HepG2 (cell line): ENCODE data around the gene CENPE. TPM values are rescaled to one million over a fixed set of nuclear protein-coding genes. Genes with fewer than 3 reads are reported as not detected.

ENCODE experiments used
- ATAC-seq: fragments of 200-7000 bp; cut with Tn5 transposase; 3 replicates; pipeline ENCODE4 v1.9.1; 2020; ENCODE audit warnings: mild to moderate bottlenecking, moderate library complexity
- BruUV-seq: library from RNA; stranded (reverse); fragments of 400-500 nt; replicated peaks from 2 replicates; lab custom pipeline; 2021; lab: Mats Ljungman, UMichigan
- CTCF ChIA-PET: fragments of 300-600 bp; formaldehyde crosslinking; extraction: SDS; loops from one replicate; lab custom pipeline; 2021; ENCODE audit warnings: low total read pairs, inconsistent platforms, low intra/inter-chr PET ratio; lab: Yijun Ruan, JAX
- POLR2A ChIA-PET: fragments of 350-600 bp; sonication (Branson Sonifier 250); formaldehyde crosslinking; loops from one replicate; lab custom pipeline; 2020; ENCODE audit warnings: antibody characterized with exemption, inconsistent platforms; lab: Yijun Ruan, JAX
- DNase-seq: peaks from one replicate; pipeline ENCODE4 v3.0.0-alpha.2; 2015; ENCODE audit warnings: low spot score
- FAIRE-seq: peaks from 3 replicates; lab custom pipeline; 2011; peaks lifted over from hg19 to GRCh38; lab: Jason Lieb, UNC
- H2AFZ ChIP-seq: one replicate; pipeline ENCODE4 v1.6.1; 2011; ENCODE audit warnings: low read length, inconsistent platforms
- H3K27ac ChIP-seq: fragments of 300-600 bp; 3 replicates; pipeline ENCODE4 v1.8.0; 2011; ENCODE audit warnings: mixed run types, mild to moderate bottlenecking, mixed read lengths, low read length, inconsistent platforms; ENCODE audit not compliant: insufficient read depth; ENCODE audit errors: extremely low read length
- H3K27me3 ChIP-seq, 2 experiments: fragments of 200-600 bp in 1 of 2; 2 replicates in 1 of 2; 3 replicates in 1 of 2; pipeline versions ENCODE4 v1.6.0 to v1.8.0; 2011; ENCODE audit warnings: low read length in 2 of 2, mild to moderate bottlenecking in 2 of 2, moderate library complexity in 2 of 2, inconsistent platforms in 1 of 2; ENCODE audit not compliant: insufficient read depth in 2 of 2, control insufficient read depth in 1 of 2
- H3K36me3 ChIP-seq, 2 experiments: fragments of 200-600 bp in 1 of 2; replicated peaks in 1 of 2; 2 replicates in 1 of 2; 3 replicates in 1 of 2; pipeline versions ENCODE4 v1.5.1 to v1.8.0; 2011; ENCODE audit warnings: low read length in 2 of 2, inconsistent platforms in 1 of 2; ENCODE audit not compliant: insufficient read depth in 2 of 2, control insufficient read depth in 1 of 2
- H3K4me1 ChIP-seq: 2 replicates; pipeline ENCODE4 v1.5.1; 2012; ENCODE audit warnings: low read length, inconsistent platforms; ENCODE audit not compliant: insufficient read depth
- H3K4me2 ChIP-seq: 2 replicates; pipeline ENCODE4 v1.6.0; 2011; ENCODE audit warnings: low read depth, low read length, inconsistent platforms
- H3K4me3 ChIP-seq, 3 experiments: fragments of 200-600 bp in 1 of 3; sonication (generic), shearing (Covaris generic) in 1 of 3; replicated peaks in 1 of 3; 2 replicates each; pipeline ENCODE4 v1.5.1; 2011 to 2016; ENCODE audit warnings: low read length in 3 of 3, inconsistent platforms in 2 of 3, low read depth in 2 of 3, mild to moderate bottlenecking in 2 of 3, control low read depth in 1 of 3, mixed read lengths in 1 of 3; ENCODE audit not compliant: insufficient read depth in 1 of 3
- H3K79me2 ChIP-seq: one replicate; pipeline ENCODE4 v1.6.1; 2011; ENCODE audit warnings: low read length, inconsistent platforms; ENCODE audit not compliant: insufficient read depth
- H3K9ac ChIP-seq: 2 replicates; pipeline ENCODE4 v1.6.0; 2011; ENCODE audit warnings: mild to moderate bottlenecking, low read depth, low read length, inconsistent platforms; ENCODE audit not compliant: insufficient read depth
- H3K9me3 ChIP-seq: 2 replicates; pipeline ENCODE4 v1.5.1; 2012; ENCODE audit warnings: mild to moderate bottlenecking, low read length
- H4K20me1 ChIP-seq: 2 replicates; pipeline ENCODE4 v1.6.0; 2011; ENCODE audit warnings: inconsistent platforms, mild to moderate bottlenecking, low read length, moderate library complexity; ENCODE audit not compliant: insufficient read depth
- MAFF ChIP-seq: IDR thresholded peaks from 2 replicates; pipeline ENCODE4 v1.6.1; 2011; ENCODE audit warnings: low read depth, low read length, improper control_type of control experiment
- MAFK ChIP-seq, 2 experiments: IDR thresholded peaks in 1 of 2; conservative IDR thresholded peaks in 1 of 2; 2 replicates each; pipeline ENCODE4 v1.6.1; 2011; ENCODE audit warnings: improper control_type of control experiment in 2 of 2, low read length in 2 of 2
- MIXL1 ChIP-seq: IDR thresholded peaks from 2 replicates; pipeline ENCODE4 v1.6.1; 2016
- PBX2 ChIP-seq: IDR thresholded peaks from 2 replicates; pipeline ENCODE4 v1.6.1; 2016; ENCODE audit warnings: control low read depth
- PRPF4 ChIP-seq: fragments of 200-400 bp; formaldehyde crosslinking; IDR thresholded peaks from 2 replicates; pipeline ENCODE4 v1.6.1; 2016; ENCODE audit warnings: low read length, low read depth; ENCODE audit not compliant: poor library complexity, severe bottlenecking
- RCOR2 ChIP-seq: IDR thresholded peaks from 2 replicates; pipeline ENCODE4 v1.6.1; 2016; ENCODE audit warnings: missing biosample characterization, missing genetic modification reagents
- RFXAP ChIP-seq: sonication (generic); formaldehyde crosslinking; IDR thresholded peaks from 2 replicates; pipeline ENCODE4 v1.4.0; 2020; ENCODE audit warnings: missing genetic modification reagents, borderline replicate concordance
- RXRB ChIP-seq: IDR thresholded peaks from 2 replicates; pipeline ENCODE4 v1.6.1; 2016; ENCODE audit warnings: borderline replicate concordance, missing genetic modification reagents, missing compliant biosample characterization
- WIZ ChIP-seq: sonication (generic); formaldehyde crosslinking; IDR thresholded peaks from 2 replicates; pipeline ENCODE4 v1.5.1; 2020; ENCODE audit warnings: mild to moderate bottlenecking, missing genetic modification reagents
- ZNF205 ChIP-seq: IDR thresholded peaks from 2 replicates; pipeline ENCODE4 v1.6.1; 2018; ENCODE audit warnings: missing biosample characterization, missing genetic modification reagents
- ZNF33B ChIP-seq: sonication (generic); formaldehyde crosslinking; IDR thresholded peaks from 2 replicates; pipeline ENCODE4 v1.5.1; 2020; ENCODE audit warnings: mild to moderate bottlenecking, missing genetic modification reagents
- ZNF781 ChIP-seq: sonication (generic); formaldehyde crosslinking; IDR thresholded peaks from 2 replicates; pipeline ENCODE4 v1.5.1; 2020; ENCODE audit warnings: borderline replicate concordance, mild to moderate bottlenecking, missing genetic modification reagents; ENCODE audit errors: not compliant biosample characterization
- ZNF878 ChIP-seq: sonication (generic); formaldehyde crosslinking; IDR thresholded peaks from 2 replicates; pipeline ENCODE4 v1.8.1; 2023; ENCODE audit warnings: mild to moderate bottlenecking, missing genetic modification reagents, moderate library complexity
- ZZZ3 ChIP-seq: sonication (generic); formaldehyde crosslinking; IDR thresholded peaks from 2 replicates; pipeline ENCODE4 v1.4.0; 2020; ENCODE audit warnings: missing genetic modification reagents, mild to moderate bottlenecking, borderline replicate concordance
- WGBS: methylation state at CpG from one replicate; pipeline ENCODE4 v1.1.6; 2017; ENCODE audit warnings: low lambda C conversion rate; 5-methylcytosine and 5-hydroxymethylcytosine counted together
- in situ Hi-C: cut with HindIII; loops from 2 replicates; pipeline ENCODE4 v1.10.0; 2017; ENCODE audit warnings: low pct_unique_long_range_greater_than_20kb; ENCODE audit not compliant: extremely low pct_ligation_motif_present
- intact Hi-C: fragments of 100-400 bp; cut with micrococcal nuclease; formaldehyde crosslinking; loops from one replicate; pipeline ENCODE4 v1.10.0; 2022; ENCODE audit not compliant: unreplicated experiment
- polyA plus RNA-seq, 8 experiments: library from polyadenylated mRNA; depleted of rRNA in 3 of 8; stranded (reverse) in 7 of 8; unstranded in 1 of 8; fragments of >200 nt; fragmentation: Illumina TruSeq in 4 of 8; extraction: Trizol in 4 of 8; gene quantifications; 2 replicates each; pipeline versions ENCODE4 v1.2.1 to v1.2.3, GENCODE V29; 2011 to 2016; ENCODE audit warnings: low read depth in 4 of 8, missing spikeins in 1 of 8, mixed read lengths in 1 of 8; ENCODE audit not compliant: insufficient read depth in 1 of 8
- total RNA-seq, 5 experiments: library from RNA; depleted of rRNA; stranded (reverse); fragments of >200 nt; fragmentation: Illumina TruSeq; extraction: Trizol; gene quantifications; 2 replicates each; pipeline ENCODE4 v1.2.3, GENCODE V29; 2016; ENCODE audit warnings: low read depth in 1 of 5
- TF ChIP-seq, protein P1 (sequence below): IDR thresholded peaks from 2 replicates; pipeline ENCODE4 v1.6.1; 2016

CENPE gene
- total and polyA plus RNA-seq, 2 of the 13 experiments (the other 11 are each of a cell fraction or from before 2014, with no cell fraction given), result 2.1 to 19.8 TPM

- in situ Hi-C loops, result no loop called here
- no peak for DNase-seq
- no peak overlapping the region for H2AFZ ChIP-seq
- H3K4me3 ChIP-seq, result no peak overlapping the region
- TF ChIP-seq ZNF781 (CRISPR knock-in tag), result no peak
- TF ChIP-seq PRPF4, result no peak
- no peak for TF ChIP-seq PBX2 (CRISPR knock-in tag)
- no peak for TF ChIP-seq ZZZ3 (CRISPR knock-in tag)
- TF ChIP-seq MAFK (conservative IDR thresholded peaks at IDR 0.05 in 1 of 2, IDR thresholded peaks at IDR 0.05 in 1 of 2; ENCODE audit: low read length in 2 of 2), result peak; percentile 96 to 98
- TF ChIP-seq MAFF, result peak; percentile 96
- no peak for TF ChIP-seq ZNF33B
- TF ChIP-seq RCOR2 (CRISPR knock-in tag), result no peak
- no peak for TF ChIP-seq WIZ (CRISPR knock-in tag)
- TF ChIP-seq ZNF878 (CRISPR knock-in tag), result no peak
- TF ChIP-seq RXRB (CRISPR knock-in tag), result no peak
- TF ChIP-seq, protein P1, sequence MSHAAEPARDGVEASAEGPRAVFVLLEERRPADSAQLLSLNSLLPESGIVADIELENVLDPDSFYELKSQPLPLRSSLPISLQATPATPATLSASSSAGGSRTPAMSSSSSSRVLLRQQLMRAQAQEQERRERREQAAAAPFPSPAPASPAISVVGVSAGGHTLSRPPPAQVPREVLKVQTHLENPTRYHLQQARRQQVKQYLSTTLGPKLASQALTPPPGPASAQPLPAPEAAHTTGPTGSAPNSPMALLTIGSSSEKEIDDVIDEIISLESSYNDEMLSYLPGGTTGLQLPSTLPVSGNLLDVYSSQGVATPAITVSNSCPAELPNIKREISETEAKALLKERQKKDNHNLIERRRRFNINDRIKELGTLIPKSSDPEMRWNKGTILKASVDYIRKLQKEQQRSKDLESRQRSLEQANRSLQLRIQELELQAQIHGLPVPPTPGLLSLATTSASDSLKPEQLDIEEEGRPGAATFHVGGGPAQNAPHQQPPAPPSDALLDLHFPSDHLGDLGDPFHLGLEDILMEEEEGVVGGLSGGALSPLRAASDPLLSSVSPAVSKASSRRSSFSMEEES (CRISPR knock-in tag), result no peak
- TF ChIP-seq MIXL1, result no peak
- no peak for TF ChIP-seq ZNF205 (CRISPR knock-in tag)
- TF ChIP-seq RFXAP, result no peak
- H4K20me1 ChIP-seq, result no peaks in the 10 kb centered on the region
- H3K9ac ChIP-seq, result no peak overlapping the region
- no peak for FAIRE-seq
- no peak for ATAC-seq
- H3K79me2 ChIP-seq, result peaks cover 9% of the 10 kb centered on the region
- WGBS, result 96% methylated on average over 2 of the region's 2 CpGs
- no peak overlapping the region for H3K27ac ChIP-seq
- peaks cover 2 to 22% of the 10 kb centered on the region in 2 experiments; a peak in 2 of 5 replicates for H3K36me3 ChIP-seq
- POLR2A ChIA-PET, result no interaction called here
- no TSS peak for BruUV-seq
- H3K4me1 ChIP-seq, result peaks cover 15% of the 10 kb centered on the region
- no peaks in the 10 kb centered on the region; a peak in 1 of 5 replicates for H3K27me3 ChIP-seq
- CTCF ChIA-PET, result no interaction called here
- intact Hi-C loops, result no loop called here
- H3K4me2 ChIP-seq, result no peak overlapping the region
- H3K9me3 ChIP-seq, result no peaks in the 10 kb centered on the region
These were observed 4.7 kb downstream of the CENPE start for GRCh38 chr4:103193457-103193856.
